K562 (cell line): ENCODE data around the gene VIM. TPM values are rescaled to one million over a fixed set of nuclear protein-coding genes. Genes with fewer than 3 reads are reported as not detected.

Experiments
- ATF6 ChIP-seq: sonication (generic); formaldehyde crosslinking; IDR thresholded peaks from 2 replicates; pipeline ENCODE4 v1.4.0; 2020; ENCODE audit warnings: mild to moderate bottlenecking, missing genetic modification reagents
- ELF4 ChIP-seq: fragments of 450-650 bp; formaldehyde crosslinking; IDR thresholded peaks from 2 replicates; pipeline ENCODE4 v1.4.0; 2022; ENCODE audit warnings: missing genetic modification characterization
- ETV6 ChIP-seq, 3 experiments: fragments of 150-350 bp in 1 of 3; sonication (generic) in 1 of 3; formaldehyde crosslinking in 1 of 3; IDR thresholded peaks; 2 replicates each; pipeline versions ENCODE4 v1.6.1 to v1.8.0; 2014 to 2022; ENCODE audit warnings: borderline replicate concordance in 2 of 3, low read depth in 2 of 3, antibody characterized with exemption in 1 of 3, low read length in 1 of 3, mild to moderate bottlenecking in 1 of 3, missing genetic modification reagents in 1 of 3
- FOXJ3 ChIP-seq: sonication (generic); formaldehyde crosslinking; IDR thresholded peaks from 2 replicates; pipeline ENCODE4 v1.4.0; 2020; ENCODE audit warnings: mild to moderate bottlenecking, missing genetic modification reagents
- FOXP1 ChIP-seq: sonication (generic); formaldehyde crosslinking; IDR thresholded peaks from 2 replicates; pipeline ENCODE4 v1.8.0; 2022; ENCODE audit warnings: mild to moderate bottlenecking, missing genetic modification reagents
- GTF2B ChIP-seq: IDR thresholded peaks from 2 replicates; pipeline ENCODE4 v1.6.1; 2011; ENCODE audit not compliant: insufficient read length; ENCODE audit errors: extremely low read depth
- LARP7 ChIP-seq: fragments of 450-650 bp; IDR thresholded peaks from 2 replicates; pipeline ENCODE4 v1.6.1; 2016
- MED1 ChIP-seq: sonication (generic); formaldehyde crosslinking; IDR thresholded peaks from 2 replicates; pipeline ENCODE4 v1.8.1; 2023; ENCODE audit warnings: missing genetic modification reagents, borderline replicate concordance
- MYNN ChIP-seq, 2 experiments: sonication (generic); formaldehyde crosslinking in 1 of 2; IDR thresholded peaks; 2 replicates each; pipeline versions ENCODE4 v1.5.0 to v1.6.1; 2016 to 2020; ENCODE audit warnings: antibody characterized with exemption in 1 of 2, missing genetic modification reagents in 1 of 2
- POLR2AphosphoS5 ChIP-seq: IDR thresholded peaks from 2 replicates; pipeline ENCODE4 v1.6.1; 2011; ENCODE audit warnings: mild to moderate bottlenecking, low read depth, low read length, moderate library complexity; ENCODE audit not compliant: control insufficient read depth, insufficient read depth
- SIN3A ChIP-seq, 2 experiments: fragments of 150-350 bp in 1 of 2; IDR thresholded peaks; 2 replicates each; pipeline ENCODE4 v1.6.1; 2011 to 2016; ENCODE audit warnings: borderline replicate concordance in 2 of 2, low read depth in 2 of 2, low read length in 2 of 2, mild to moderate bottlenecking in 2 of 2, moderate library complexity in 2 of 2; ENCODE audit not compliant: control insufficient read depth in 1 of 2
- TCF15 ChIP-seq: fragments of 250-450 bp; sonication (Bioruptor Pico); IDR thresholded peaks from 2 replicates; pipeline ENCODE4 v1.8.0; 2022; ENCODE audit warnings: moderate library complexity, mild to moderate bottlenecking, inconsistent platforms
- U2AF1 ChIP-seq: fragments of 200-400 bp; formaldehyde crosslinking; optimal IDR thresholded peaks from 2 replicates; pipeline ENCODE3; 2017; ENCODE audit warnings: mild to moderate bottlenecking, low read depth, low read length, moderate library complexity
- YBX1 ChIP-seq: fragments of 450-650 bp; IDR thresholded peaks from 2 replicates; pipeline ENCODE4 v1.7.1; 2016; ENCODE audit warnings: mild to moderate bottlenecking
- ZNF449 ChIP-seq: fragments of 250-450 bp; sonication (Bioruptor Pico); IDR thresholded peaks from 2 replicates; pipeline ENCODE4 v1.8.0; 2022; ENCODE audit warnings: moderate library complexity, mild to moderate bottlenecking, inconsistent platforms
- ZNF518B ChIP-seq: fragments of 250-450 bp; sonication (Bioruptor Pico); IDR thresholded peaks from 2 replicates; pipeline ENCODE4 v1.5.0; 2021; ENCODE audit warnings: mild to moderate bottlenecking, moderate library complexity
- polyA plus RNA-seq, 8 experiments: library from polyadenylated mRNA; depleted of rRNA in 4 of 8; stranded (reverse) in 5 of 8; unstranded in 3 of 8; fragments of >200 nt; fragmentation: Nextera tagmentation in 2 of 8; fragmentation: Illumina TruSeq in 1 of 8; extraction: Ambion mirVana in 2 of 8; extraction: Trizol in 1 of 8; gene quantifications; 2 replicates each; pipeline versions ENCODE4 v1.2.1 to v1.2.3, GENCODE V29; 2011 to 2014; ENCODE audit warnings: inconsistent platforms in 1 of 8, missing spikeins in 1 of 8
- total RNA-seq, 7 experiments: library from RNA; depleted of rRNA in 6 of 7; stranded (reverse); fragments of >200 nt in 6 of 7; fragmentation: Illumina TruSeq in 2 of 7; extraction: Trizol in 2 of 7; gene quantifications; 2 replicates each; pipeline versions ENCODE4 v1.2.1 to v1.2.3, GENCODE V29; 2011 to 2021; ENCODE audit warnings: low replicate concordance in 1 of 7

VIM gene
- total and polyA plus RNA-seq, 9 of the 15 experiments (the other 6 are each of a cell fraction or from before 2014, with no cell fraction given) = 86.0 to 621 (median 383) TPM

GRCh38 chr10:17229016-17229716 lies 1.1 kb downstream of the VIM start (continued):
- no peak for TF ChIP-seq FOXJ3 (CRISPR knock-in tag)
- TF ChIP-seq TCF15 (CRISPR knock-in tag) = no peak
- peak; percentile 40 for TF ChIP-seq GTF2B
- TF ChIP-seq YBX1 = no peak
- TF ChIP-seq ZNF518B = no peak
- no peak; the same call in 1 of the 2 replicates for TF ChIP-seq LARP7
- no peak for TF ChIP-seq ZNF449 (CRISPR knock-in tag)
- peak; percentile 82; the same call in 1 of the 2 replicates for TF ChIP-seq MED1 (CRISPR knock-in tag)
- no peak for TF ChIP-seq ELF4 (CRISPR knock-in tag)
- TF ChIP-seq ATF6 (CRISPR knock-in tag) = no peak
- 0 out of 2 replicates have a peak, but pooled peaks have one; percentile 43 for TF ChIP-seq POLR2AphosphoS5
- no peak for TF ChIP-seq ETV6 (IDR thresholded peaks at IDR 0.05; ENCODE audit: borderline replicate concordance in 1 of 2, low read depth in 2 of 2, low read length in 1 of 2)
- TF ChIP-seq ETV6 (CRISPR knock-in tag; IDR thresholded peaks at IDR 0.05; ENCODE audit: borderline replicate concordance) = peak; percentile 58; the same call in 1 of the 2 replicates
- TF ChIP-seq FOXP1 = peak; percentile 62; the same call in 1 of the 2 replicates
- TF ChIP-seq MYNN (IDR thresholded peaks at IDR 0.05) = 0 out of 2 replicates have a peak, but pooled peaks have one; percentile 13
- TF ChIP-seq MYNN (CRISPR knock-in tag; IDR thresholded peaks at IDR 0.05) = no peak
- peak; percentile 78 for TF ChIP-seq U2AF1
- TF ChIP-seq SIN3A (IDR thresholded peaks at IDR 0.05; ENCODE audit: borderline replicate concordance in 2 of 2, control insufficient read depth in 1 of 2, low read depth in 2 of 2, low read length in 2 of 2) = no peak
